Measurements from ENCODE around the gene MAB21L2. TPM values are rescaled to one million over a fixed set of nuclear protein-coding genes. Genes with fewer than 3 reads are reported as not detected.

MAB21L2 gene
- total and polyA plus RNA-seq, 2 of the 8 experiments (the other 6 are each of a cell fraction or from before 2014, with no cell fraction given): 0.03 TPM; not detected in 1

DNA sequence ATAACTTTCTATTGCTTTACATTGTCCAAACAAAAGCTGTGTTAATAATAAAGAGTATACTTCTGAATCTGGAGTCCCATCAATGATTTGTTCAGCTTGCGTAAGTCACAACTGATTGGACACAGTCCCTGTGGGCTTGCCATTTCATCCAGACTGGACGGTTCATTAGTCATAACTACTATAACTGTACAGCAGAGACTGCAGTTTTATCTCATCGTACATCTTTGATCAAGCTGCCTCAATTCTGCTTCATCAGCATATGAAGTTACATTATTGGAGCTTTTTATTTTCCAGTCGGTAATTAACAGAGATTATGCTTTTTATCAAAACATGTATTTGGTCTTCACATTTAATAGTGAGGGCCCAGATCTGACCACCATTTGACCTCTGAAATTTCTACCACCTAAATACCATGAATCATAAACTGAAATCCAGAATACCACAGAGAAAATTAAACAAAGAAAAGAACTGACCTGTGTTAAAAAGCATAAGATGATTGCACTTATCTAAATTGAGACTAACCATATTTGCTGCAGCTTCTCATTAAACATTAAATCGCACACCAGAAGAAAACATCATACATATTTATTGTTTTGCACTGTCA, 12.5 kb upstream of the MAB21L2 start:
- TF ChIP-seq RXRA (IDR thresholded peaks at IDR 0.05; ENCODE audit: insufficient read depth, low read depth, low read length) (no peak), TEAD4 (IDR thresholded peaks at IDR 0.05; ENCODE audit: low read depth, low read length) (no peak), EGR1 (IDR thresholded peaks at IDR 0.05; ENCODE audit: borderline replicate concordance, low read depth, low read length) (no peak), POLR2AphosphoS5 (IDR thresholded peaks at IDR 0.05; ENCODE audit: low read depth, low read length) (no peak), GABPA (IDR thresholded peaks at IDR 0.05; ENCODE audit: borderline replicate concordance, insufficient read depth, low read length) (no peak), ATF2 (IDR thresholded peaks at IDR 0.05; ENCODE audit: low read length) (no peak)
- no peak overlapping the region for H2AK5ac ChIP-seq (ENCODE audit: low read depth, low read length)
- H3K4me2 ChIP-seq (ENCODE audit: insufficient read depth in 1 of 2, low read depth in 2 of 2, low read length in 2 of 2): no peak overlapping the region
- no peak overlapping the region for H2BK120ac ChIP-seq (replicated peaks; ENCODE audit: low read depth, low read length)
- H4K91ac ChIP-seq (replicated peaks; ENCODE audit: insufficient read length, low read length): no peak overlapping the region
- no peak overlapping the region for H4K8ac ChIP-seq (ENCODE audit: extremely low read depth, insufficient read depth, low read length)
- H2BK5ac ChIP-seq (ENCODE audit: low read depth, low read length): no peak overlapping the region
- no peaks in the 10 kb centered on the region for H3K36me3 ChIP-seq (ENCODE audit: control insufficient read depth in 2 of 4, insufficient read depth in 4 of 4, low read length in 3 of 4)
- no peak overlapping the region for H3K56ac ChIP-seq (replicated peaks; ENCODE audit: insufficient read length, low read depth, low read length)
- no peak overlapping the region for H2AFZ ChIP-seq (ENCODE audit: low read length)
- no peak overlapping the region for H3K27ac ChIP-seq (ENCODE audit: low read depth, low read length)
- no peak overlapping the region for H3K14ac ChIP-seq (ENCODE audit: insufficient read length)
- H3K79me2 ChIP-seq (ENCODE audit: control insufficient read depth in 1 of 2, insufficient read depth in 2 of 2, low read length in 2 of 2): no peaks in the 10 kb centered on the region
- CTCF ChIA-PET (ENCODE audit: partially characterized antibody): no interaction called here
- H4K5ac ChIP-seq (ENCODE audit: insufficient read length, low read depth, low read length): no peak overlapping the region
- no peak overlapping the region for H3K4ac ChIP-seq (replicated peaks; ENCODE audit: insufficient read length, low read depth, low read length)
- H3K4me1 ChIP-seq (replicated peaks in 1 of 4; ENCODE audit: control insufficient read depth in 3 of 4, insufficient read depth in 4 of 4, low read length in 3 of 4): no peaks in the 10 kb centered on the region
- POLR2A ChIA-PET (ENCODE audit: partially characterized antibody): no interaction called here
- no peaks in the 10 kb centered on the region for H3K23me2 ChIP-seq (ENCODE audit: low read depth, low read length)
- no peak overlapping the region for H2BK20ac ChIP-seq (ENCODE audit: low read length)
- no peaks in the 10 kb centered on the region for H3K79me1 ChIP-seq (ENCODE audit: low read depth, low read length)
- no peak overlapping the region for H3K23ac ChIP-seq (ENCODE audit: insufficient read length)
- H3K4me3 ChIP-seq (ENCODE audit: extremely low read depth in 1 of 4, insufficient read depth in 2 of 4, low read depth in 3 of 4, low read length in 4 of 4): no peak overlapping the region
- no peak overlapping the region for H3K9ac ChIP-seq (replicated peaks in 1 of 4; ENCODE audit: extremely low read depth in 1 of 4, low read depth in 3 of 4, low read length in 3 of 4)
- no peak overlapping the region for H2BK12ac ChIP-seq (ENCODE audit: low read depth, low read length)
- H3K27me3 ChIP-seq (replicated peaks in 1 of 4; ENCODE audit: control insufficient read depth in 3 of 4, extremely low read depth in 1 of 4, insufficient read depth in 3 of 4, low read length in 3 of 4): no peaks in the 10 kb centered on the region
- no peak for DNase-seq (ENCODE audit: low read depth in 1 of 2, low spot score in 2 of 2)
- H3K18ac ChIP-seq (ENCODE audit: extremely low read depth, low read length): no peak overlapping the region
- peaks cover 0 to 2% of the 10 kb centered on the region in 2 experiments for H4K20me1 ChIP-seq (replicated peaks in 1 of 2; ENCODE audit: control insufficient read depth in 1 of 2, insufficient read depth in 2 of 2, low read length in 2 of 2)
- no peak overlapping the region for H2BK15ac ChIP-seq (ENCODE audit: low read length)
- 88% methylated on average over 5 of the region's 5 CpGs; no CpG with 5 or more reads in 1 of the 2 experiments for WGBS, 2 experiments (ENCODE audit: extremely low coverage in 1 of 2, insufficient coverage in 1 of 2, insufficient read length in 1 of 2, insufficient replicate concordance in 2 of 2, low coverage in 1 of 2, low lambda C conversion rate in 2 of 2, missing lambda C conversion rate in 1 of 2)
- peaks cover 3 to 4% of the 10 kb centered on the region in 2 experiments; a peak in 2 of 4 replicates for H3K9me3 ChIP-seq (ENCODE audit: insufficient read depth in 2 of 2, low read depth in 1 of 2, low read length in 1 of 2)
- no peak for FAIRE-seq
